HG02571 (cell line): ENCODE measurements around the gene ZBED5.
"Not testable (repeated sequence)": the region's sequence is repeated elsewhere in the genome, so short reads cannot be mapped to it uniquely, and the experiment has no call there.

Source experiments
- ATAC-seq: cut with Tn5 transposase; IDR thresholded peaks from one replicate; pipeline ENCODE4 v1.9.1; 2021; ENCODE audit warnings: mild to moderate bottlenecking, moderate library complexity; ENCODE audit not compliant: unreplicated experiment

Gene ZBED5

DNA sequence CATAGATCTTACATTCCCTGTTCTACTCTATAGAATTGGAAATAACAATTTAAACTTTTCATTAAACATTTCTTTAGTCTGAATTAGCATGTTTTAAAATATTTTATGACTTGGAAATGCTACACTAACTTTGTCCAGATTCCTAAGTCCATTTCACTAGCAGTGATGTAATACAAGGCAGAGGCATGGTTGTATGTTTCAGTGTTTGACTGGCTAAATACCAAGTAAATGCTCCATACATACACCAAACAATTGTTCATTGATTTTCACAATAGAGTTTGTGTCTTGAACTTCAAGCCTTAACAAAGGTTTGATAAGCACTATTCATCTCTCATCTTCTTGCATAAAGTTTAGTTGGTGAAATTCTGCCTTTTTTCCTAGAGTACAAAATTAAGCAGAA, 13.5 kb downstream of the ZBED5 start:
- no peak for ATAC-seq

DNA sequence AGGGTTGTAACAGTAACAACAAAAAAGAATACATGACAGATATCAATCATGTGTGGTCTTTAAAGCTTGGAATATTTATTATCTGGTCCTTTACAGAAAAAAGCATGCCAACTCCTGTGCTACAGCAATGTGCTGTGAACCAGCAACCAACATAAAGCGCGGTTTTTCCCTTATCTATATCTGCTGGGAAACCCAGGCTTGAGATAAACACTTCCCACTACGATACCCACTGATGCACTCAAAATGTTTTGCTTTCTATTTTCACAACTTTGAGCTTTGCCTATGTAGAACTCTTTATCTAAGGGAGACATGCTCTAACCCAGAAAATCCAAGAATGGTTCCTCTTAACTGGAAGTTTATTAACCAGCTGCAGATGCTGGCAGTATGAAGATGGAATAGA, 19.0 kb downstream of the ZBED5 start:
- ATAC-seq: no peak

DNA sequence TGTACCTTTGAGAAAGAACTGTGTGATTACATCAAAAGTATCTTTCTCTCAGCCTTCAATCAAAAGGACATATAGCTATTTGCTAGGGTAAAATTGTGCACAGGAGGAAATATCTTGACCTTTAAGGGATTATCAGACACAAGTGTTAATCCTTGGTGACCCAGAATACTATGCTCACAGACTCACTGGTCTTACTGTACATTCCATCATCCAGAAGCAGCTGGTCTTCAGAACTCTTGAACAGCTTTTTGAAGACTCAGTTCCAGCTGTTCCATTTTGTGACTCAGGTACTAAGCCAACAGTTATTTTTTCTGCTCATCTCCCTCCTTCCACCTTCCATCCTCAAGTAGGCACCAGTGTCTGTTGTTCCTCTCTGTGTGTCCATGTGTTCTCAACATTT, 19.8 kb downstream of the ZBED5 start:
- ATAC-seq: no peak

DNA sequence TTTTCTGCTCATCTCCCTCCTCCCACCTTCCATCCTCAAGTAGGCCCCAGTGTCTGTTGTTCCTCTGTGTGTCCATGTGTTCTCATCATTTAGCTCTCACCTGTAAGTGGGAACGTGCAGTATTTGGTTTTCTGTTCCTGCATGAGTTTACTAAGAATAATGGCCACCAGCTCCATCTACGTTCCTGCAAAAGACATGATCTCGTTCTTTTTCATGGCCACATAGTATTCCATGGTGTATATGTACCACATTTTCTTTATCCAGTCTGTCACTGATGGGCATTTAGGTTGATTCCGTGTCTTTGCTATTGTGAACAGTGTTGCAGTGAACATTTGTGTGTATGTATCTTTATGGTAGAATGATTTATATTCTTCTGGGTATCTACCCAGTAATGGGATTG, 21.0 kb downstream of the ZBED5 start:
- ATAC-seq: not testable (repeated sequence)

DNA sequence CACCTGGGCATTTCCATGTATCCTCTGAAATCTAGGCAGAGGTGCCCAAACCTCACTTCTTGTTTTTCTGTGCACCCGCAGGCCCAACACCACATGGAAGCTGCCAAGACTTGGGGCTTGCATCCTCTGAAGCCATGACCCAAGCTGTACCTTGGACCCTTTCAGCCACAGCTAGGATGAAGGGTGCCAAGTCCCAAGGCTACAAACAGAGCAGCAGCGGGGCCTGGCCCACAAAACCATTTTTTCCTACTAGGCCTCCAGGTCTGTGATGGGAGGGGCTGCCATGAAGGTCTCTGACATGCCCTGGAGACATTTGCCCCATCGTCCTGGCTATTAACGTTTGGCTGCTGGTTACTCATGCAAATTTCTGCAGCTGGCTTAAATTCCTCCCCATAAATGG, 28.7 kb downstream of the ZBED5 start:
- ATAC-seq: no peak

DNA sequence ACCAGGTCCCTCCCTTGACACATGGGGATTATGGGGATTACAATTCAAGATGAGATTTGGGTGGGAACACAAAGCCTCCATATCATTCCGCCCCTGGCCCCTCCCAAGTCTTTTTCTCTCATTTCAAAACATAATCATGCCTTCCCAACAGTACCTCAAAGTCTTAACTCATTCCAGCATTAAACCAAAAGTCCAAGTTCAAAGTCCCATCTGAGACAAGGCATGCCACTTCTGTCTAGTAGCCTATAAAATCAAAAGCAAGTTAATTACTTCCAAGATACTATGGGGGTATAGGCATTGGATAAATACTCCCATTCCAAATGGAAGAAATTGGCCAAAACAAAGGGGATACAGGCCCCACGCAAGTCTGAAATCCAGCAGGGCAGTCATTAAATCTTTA, 29.5 kb downstream of the ZBED5 start:
- ATAC-seq: no peak

- ATAC-seq: no peak
Observed at GRCh38 chr11:10824888-10825287, 33.0 kb downstream of the ZBED5 start.

- ATAC-seq: no peak
Observed at GRCh38 chr11:10823152-10823579, 34.7 kb downstream of the ZBED5 start.

DNA sequence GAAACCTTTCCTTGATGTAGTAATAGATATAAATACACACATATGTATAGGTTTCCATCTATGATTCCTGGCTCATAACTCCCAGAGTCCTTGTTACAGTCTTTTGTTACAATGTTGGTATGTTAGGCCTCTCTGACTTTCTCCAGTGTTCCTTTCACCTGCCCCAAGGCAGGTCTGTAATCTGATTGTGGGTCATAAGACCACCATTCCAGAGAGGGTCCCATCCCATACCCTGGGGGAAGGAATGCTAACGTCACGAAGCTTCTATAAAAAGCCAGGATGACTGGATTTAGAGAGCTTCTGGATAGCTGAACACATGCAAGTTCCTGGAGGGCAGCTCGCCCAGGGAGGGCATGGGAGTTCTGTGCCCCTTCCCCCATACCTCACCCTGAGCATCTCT, 35.4 kb downstream of the ZBED5 start:
- not testable (repeated sequence) for ATAC-seq

- no peak for ATAC-seq
Observed at GRCh38 chr11:10818594-10818993, 39.3 kb downstream of the ZBED5 start.

DNA sequence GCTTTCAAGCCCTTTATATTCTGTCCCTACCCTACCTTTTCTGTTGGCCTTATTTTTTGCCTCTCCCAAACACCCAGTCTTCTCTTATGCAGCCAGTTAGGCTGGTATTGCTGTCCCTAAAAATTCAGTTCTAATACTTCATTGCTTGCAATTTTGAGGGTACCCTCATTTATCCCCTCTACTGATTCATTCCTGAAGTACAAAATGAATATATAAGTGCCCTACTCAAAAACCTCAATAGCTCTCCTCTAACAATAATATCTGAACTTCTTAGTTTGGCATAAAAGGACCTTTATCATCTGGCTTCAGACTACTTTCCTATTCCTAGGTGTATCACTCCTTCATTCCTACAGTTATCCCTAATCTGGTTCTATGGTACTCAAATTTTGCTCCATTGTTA, 43.9 kb downstream of the ZBED5 start:
- ATAC-seq: no peak

- ATAC-seq: peak; percentile 17
Observed at GRCh38 chr11:10809373-10810160, 48.3 kb downstream of the ZBED5 start.

DNA sequence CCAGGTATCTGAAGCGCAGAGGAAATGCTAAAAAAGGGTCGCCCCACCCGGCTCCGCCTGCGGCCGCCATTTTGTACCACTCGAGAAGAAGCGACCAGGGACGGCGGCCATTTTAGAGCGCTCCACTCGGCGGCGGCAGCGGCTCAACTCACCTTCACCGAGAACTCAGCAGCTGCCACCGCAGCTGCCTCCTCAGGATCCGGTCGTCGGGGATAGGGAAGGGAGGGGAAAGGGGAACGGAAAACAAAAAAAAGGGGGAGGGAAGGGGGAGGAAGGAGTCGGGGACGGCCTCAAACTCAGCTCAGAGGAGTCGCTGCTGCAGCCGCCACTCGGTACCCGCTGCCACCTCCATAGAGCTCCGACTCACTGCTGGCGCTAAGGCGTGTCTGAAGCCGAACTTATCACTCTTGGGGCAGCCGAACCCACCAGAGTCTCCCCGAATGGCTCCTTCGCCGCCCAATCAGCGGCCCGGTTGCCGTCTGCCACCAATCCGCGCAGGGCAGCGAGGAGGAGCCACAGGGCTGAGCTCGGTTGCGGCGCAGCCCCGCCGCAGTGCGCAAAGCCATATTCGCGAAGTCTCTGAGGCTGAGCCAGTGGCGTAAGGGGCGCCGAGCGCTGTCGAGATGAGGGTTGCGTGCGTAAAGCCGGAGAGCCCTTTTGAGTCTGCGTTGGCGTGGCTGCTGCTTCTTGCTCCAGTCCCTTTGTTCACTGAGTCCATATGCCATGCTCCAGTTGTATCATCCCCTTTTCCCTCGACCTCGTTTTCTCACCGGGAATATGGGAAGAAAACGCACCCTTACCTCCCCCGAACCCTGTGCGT, 49.1 kb downstream of the ZBED5 start, which contains the start of gene EIF4G2:
TSS of gene EIF4G2 (minus strand) at position 374 of the 820 bp plus-strand sequence.
- peak; percentile 92 for ATAC-seq

DNA sequence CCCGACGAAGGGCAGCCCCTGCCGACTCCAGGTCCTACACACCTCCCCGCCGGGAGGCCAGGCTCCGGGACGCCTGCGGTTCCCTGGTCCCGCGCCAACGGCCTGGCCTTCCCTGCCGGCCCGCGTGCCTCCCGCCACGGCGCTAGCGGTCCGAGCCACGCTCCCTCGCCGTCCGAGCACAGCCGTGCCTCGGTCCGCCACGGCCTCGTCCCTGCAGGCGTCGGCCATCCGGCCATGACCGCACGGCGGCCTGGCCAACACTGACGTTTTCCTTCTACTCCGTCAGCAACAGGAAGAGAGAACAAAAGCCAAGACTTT, 49.7 kb downstream of the ZBED5 start:
- peak; percentile 17 for ATAC-seq

GRCh38 chr11:10807493-10808234, 50.2 kb downstream of the ZBED5 start:
- ATAC-seq: no peak

- ATAC-seq: no peak
Observed at GRCh38 chr11:10806206-10806605, 51.6 kb downstream of the ZBED5 start.

- ATAC-seq: no peak
Observed at GRCh38 chr11:10805741-10806140, 52.1 kb downstream of the ZBED5 start.

DNA sequence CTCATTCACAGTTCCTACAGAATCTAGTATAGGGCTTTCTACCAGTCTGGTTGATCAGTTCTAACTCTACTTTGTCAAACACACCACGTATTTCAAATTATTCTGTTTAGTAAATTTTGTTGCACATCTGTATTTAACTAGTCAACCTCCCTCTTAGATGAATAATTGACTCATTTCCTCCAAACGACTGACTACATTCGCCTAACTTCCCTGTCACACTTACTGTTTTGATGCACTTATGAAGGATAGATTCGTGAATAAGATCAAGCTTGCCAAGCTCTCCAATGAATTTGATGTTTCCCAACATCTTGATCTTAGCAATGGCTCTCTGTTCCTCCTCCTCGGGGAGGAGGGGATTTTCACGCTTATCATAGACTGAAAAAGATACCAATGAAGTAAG, 54.2 kb downstream of the ZBED5 start:
- no peak for ATAC-seq
